GM18873 (cell line): Measurements from ENCODE around the gene TSEN2.
"Not testable (repeated sequence)": the region's sequence is repeated elsewhere in the genome, so short reads cannot be mapped to it uniquely, and the experiment has no call there.

Source experiments
- ATAC-seq: cut with Tn5 transposase; IDR thresholded peaks from one replicate; pipeline ENCODE4 v1.9.1; 2021; ENCODE audit warnings: mild to moderate bottlenecking, moderate library complexity, moderate number of reproducible peaks; ENCODE audit not compliant: unreplicated experiment, low FRiP score

Gene TSEN2

DNA sequence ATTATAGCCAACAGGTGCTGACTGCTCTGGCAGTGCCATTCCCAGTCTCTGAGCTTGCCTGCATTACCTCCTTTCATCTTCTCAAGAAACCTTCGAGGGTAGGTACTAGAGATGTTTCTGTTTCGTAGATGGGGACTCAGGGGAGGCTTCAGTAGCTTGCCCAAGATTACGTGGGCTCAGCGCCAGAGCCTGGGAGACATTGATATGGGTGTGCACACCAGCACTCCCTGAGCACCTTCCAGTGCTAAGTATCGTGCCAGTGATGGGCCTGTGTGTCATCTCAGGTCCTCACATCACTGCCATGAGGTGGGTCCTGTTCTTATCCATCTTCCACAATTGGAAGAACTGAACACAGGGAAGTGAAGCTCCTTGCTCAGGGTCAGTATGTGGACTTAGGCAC, 15.2 kb downstream of the TSEN2 start:
- ATAC-seq = no peak

DNA sequence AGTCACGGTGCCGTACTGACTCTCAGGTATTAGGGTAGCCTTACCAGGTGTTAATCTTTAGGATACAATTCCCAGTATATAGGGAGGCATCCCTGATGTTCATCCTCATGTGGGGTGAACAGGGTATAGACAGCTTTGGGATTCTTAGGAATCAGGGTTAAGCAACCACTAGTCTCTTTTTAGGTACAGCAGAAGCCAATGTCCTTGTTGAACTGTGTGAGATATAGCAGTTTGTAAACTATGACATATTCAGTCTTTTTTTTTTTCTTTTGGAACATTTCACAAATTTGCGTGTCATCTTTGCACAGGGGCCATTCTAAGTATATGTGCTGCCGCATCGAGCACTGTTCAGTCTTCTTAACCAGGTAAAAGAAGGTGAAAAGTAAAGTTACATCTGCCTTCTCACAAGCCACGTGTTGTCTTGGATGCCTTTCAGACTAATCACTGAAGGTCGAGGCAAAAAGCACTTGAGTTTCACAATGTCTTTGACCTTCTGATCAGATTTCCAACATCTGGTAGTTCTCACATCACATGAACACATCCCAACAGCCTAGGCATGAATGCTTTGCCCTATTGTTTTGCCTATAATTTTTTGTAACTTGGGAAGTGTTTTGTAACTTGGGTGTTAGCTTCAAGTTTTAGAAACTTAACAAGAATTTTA, 17.2 kb downstream of the TSEN2 start:
- ATAC-seq = no peak

- ATAC-seq = no peak
These were observed 19.1 kb downstream of the TSEN2 start for GRCh38 chr3:12503126-12503957.

DNA sequence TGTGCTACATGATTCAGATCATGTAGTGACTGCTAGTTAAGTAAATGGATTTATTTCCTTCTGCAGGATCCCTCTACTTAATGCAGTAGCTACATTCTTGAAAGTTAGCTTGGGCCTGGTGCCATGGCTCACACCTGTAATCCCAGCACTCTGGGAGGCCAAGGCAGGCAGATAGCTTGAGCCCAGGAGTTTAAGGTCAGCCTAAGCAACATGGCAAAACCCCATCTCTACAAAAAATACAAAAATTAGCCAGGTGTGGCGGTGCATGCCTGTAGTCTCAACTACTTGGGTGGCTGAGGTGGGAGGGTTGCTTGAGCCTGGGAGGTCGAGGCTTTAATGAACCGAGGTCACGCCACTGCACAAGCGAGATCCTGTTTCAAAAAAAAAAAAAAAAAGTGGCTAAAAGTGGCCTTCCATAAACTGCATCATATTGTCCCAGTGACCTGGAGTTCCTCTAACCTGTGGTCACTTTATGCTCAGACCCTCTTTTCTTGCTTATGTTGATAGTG, 22.0 kb downstream of the TSEN2 start:
- no peak for ATAC-seq

DNA sequence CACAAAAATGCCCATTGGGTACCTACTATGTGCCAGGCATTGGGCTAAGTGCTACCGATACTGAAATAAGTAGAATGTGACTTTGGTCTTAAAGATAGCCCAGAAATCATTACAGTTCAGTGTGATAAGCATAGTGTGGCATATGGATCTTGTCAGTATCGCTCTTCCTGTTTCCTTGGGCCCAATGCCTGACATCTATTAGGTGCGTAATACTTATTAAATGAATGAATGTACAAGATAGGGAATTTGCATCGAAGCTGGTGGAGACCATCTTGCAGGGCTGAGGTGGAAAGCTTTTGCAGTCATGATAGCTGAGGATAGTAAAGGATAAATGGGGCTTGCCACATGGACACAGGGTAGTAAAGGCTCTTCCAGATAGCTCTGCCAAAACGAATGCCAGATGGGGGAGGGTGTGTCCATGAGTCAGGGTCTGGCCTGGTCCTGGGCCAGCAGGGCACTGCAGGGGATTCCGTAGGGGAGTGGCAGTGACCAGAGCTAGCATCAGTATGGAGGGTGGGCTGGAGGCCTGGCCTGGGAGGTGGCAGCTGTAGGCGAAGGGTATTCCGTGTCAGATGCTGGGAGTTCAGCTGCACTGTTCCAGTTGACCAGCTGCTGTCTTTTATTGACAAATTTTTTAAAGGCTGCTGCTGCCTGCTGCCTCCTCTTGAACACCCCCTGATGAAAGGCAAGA, 23.5 kb downstream of the TSEN2 start:
- no peak for ATAC-seq

- no peak for ATAC-seq
These were observed 24.0 kb downstream of the TSEN2 start for GRCh38 chr3:12508291-12508700.

- ATAC-seq = no peak
These were observed 25.2 kb downstream of the TSEN2 start for GRCh38 chr3:12509466-12509865.

DNA sequence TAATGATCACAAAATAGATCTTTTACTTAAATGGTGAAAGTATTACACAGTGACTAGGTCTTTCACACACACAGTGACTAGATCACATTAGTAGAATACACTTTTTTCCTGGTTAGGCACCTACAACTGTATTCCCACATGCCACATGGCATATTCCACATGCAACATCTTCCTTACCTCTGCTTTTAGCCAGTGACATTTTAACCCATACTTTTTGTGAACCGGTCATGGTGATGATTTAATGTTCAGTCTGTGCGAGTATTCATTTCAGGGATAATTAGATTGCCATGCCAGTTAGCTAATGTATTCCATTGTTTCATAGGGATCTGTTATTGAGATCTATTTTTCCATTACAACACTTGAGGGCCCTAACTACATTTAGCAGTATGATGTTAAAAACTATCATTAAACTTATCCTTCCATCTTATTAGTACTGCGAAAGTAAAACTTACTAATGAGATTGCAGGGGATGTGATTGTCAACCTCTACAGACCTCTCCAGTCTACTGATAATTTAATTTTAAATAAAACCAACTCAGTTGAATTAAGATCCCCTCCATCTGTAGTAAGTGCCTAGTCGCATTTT, 28.3 kb downstream of the TSEN2 start:
- no peak for ATAC-seq

DNA sequence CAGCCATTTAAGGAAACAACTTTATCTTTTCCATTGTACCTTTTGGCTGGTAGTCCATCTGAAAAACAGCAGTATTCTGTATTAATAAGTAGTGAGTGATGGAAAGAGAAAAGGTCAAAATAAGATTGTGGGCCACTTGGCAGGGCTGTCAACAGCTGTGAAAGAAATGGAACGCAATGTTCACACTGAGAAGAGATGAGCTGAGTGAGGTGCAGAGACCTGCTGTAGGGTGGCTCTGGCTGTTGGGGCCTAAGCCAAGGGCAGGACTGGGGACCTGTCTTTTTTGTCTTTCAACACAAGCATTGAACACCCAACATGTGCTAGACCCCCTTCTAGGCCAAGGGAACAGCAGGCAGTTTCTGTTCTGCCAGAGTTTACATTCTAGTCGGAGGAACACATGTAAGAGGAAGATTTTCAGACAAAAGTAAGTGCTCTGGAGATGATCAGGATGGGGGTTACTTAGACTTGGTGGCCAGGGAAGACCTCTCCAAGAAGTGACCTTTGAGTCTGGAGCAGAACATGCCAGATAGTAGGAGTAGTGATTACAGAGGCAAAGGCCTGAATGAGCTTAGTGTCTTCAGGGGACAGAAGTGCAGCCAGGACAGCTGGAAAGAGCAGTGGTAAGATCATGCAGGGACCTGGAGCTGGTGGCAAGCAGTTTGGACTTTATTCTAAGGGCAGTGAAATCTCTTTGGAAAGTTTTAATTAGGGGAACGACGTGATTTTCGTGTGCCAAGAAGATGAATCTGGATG, 29.6 kb downstream of the TSEN2 start:
- no peak for ATAC-seq

DNA sequence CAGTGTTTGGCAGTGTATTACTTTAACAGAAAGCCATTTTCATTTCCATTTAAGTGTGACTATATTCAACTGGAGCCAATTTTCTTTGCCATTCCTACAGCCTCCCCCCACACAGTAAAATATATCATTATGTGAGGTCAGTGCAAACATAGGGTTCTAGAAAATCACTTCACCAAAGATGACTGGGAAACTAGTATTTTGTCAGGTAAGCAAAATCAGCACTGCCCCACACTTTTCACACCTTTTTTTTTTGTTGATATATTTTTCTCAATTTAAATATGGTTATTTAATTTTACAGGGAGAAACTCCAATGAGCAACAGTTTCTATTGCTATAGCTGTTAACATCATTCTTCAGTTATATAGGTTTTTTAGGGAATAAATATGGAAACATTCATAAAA, 31.4 kb downstream of the TSEN2 start:
- no peak for ATAC-seq

DNA sequence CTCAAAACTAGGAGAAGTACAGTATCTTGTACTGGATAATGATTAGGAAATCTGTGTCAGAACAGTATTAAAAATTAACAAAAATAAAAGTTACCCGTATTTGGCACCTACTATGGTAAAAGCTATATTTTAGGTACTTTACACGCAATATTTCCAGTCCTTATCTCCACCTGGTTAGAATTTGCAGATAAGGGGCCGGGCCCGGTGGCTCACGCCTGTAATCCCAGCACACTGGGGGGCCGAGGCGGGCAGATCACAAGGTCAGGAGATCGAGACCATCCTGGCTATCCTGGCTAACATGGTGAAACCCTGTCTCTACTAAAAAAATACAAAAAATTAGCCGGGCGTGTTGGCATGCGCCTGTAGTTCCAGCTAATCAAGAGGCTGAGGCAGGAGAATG, 32.6 kb downstream of the TSEN2 start:
- ATAC-seq = no peak

- no peak for ATAC-seq
These were observed 34.2 kb downstream of the TSEN2 start for GRCh38 chr3:12518261-12519028.

DNA sequence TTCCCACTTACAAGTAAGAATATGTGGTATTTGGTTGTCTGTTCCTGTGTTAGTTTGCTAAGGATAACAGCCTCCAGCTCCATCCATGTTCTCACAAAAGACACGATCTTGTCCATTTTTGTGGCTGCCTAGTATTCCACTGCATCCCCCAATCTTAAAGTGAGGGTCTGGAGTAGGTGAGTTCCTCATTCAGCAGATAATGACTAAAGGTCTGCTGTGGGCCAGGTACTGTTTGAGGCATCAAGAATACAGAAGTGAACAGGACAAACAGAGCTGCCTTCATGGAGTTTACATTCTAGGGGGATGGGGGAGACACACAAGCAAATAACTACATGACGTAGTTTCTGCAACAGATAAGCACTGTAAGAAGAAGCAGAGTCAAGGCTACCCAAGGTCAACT, 36.7 kb downstream of the TSEN2 start:
- no peak for ATAC-seq

DNA sequence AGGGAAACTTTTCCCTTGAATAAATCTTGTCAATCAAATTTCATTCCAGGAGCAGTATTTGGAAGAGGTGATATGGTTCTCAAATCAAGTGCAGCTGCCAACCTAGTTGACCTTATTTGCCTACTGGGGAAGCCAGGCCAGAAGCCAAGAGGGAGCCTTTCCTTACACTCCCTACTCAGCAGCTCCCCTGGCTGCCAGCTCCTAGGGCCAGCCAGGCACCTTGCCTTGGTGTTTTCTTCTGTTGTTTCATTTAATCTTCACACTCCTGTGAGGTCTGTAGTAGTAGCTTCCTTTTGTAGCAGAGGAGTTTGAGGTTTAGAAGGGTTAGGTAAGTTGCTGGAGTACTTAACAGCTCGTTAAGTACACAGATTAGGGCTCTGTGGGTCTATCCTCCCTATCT, 38.4 kb downstream of the TSEN2 start:
- ATAC-seq = no peak

DNA sequence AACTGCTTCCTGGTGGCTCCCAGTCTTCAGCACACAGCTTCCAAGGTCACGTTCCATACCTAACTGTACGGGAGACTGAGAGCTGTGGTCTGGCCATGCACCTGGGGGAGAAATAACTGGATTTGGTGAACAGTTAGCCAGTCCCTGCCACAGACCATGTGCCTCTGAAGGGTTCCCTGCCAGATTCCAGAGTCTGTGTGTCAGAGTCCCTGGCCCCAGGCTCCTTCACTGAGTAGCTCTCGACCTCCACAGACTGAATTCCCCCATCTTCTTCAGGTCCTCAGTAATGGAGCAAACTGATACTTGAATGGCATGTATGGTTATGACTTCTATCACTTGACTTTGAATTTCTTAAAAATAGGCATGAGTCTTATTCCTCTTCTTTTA, 43.5 kb downstream of the TSEN2 start:
- no peak for ATAC-seq

DNA sequence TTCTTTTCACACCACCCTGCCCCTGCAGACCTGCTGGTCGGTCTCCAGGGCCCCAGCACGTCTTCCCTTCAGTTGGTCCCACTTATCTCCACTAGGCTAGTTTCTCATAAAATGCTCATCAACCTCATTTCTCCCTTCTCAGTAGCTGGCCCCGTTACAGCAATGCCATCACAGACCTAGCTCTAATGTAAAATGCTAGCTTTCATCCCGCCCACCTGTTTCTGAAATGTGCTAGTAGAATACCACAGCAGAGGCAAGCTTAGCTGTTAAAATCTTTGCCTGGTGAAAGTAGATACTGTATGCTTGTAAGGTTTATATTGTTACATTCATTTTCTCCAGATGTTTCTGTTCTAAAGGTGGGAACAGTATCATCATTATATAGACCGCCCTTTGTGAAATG, 47.9 kb downstream of the TSEN2 start:
- no peak for ATAC-seq

GRCh38 chr3:12536423-12536822, 52.1 kb downstream of the TSEN2 start:
- ATAC-seq = no peak

DNA sequence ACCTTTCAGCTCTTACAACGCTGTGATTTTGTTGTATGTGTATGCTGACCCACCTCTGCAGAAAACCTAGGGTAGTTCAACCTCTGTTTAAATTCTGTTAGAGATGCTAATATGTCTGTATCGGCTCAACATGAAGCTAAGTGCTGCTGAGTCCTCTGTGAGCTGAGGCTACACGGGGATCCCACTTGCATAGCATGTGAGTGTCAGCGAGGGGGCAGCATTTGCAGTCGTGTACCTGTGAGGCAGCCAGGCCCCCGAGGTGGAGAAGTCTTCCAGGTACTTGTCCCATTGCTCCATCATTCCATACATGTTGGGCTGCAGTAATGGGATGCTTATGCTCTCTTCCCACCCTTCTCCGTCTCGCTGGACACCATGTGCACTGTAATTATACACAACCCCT, 57.3 kb downstream of the TSEN2 start:
- ATAC-seq = no peak

DNA sequence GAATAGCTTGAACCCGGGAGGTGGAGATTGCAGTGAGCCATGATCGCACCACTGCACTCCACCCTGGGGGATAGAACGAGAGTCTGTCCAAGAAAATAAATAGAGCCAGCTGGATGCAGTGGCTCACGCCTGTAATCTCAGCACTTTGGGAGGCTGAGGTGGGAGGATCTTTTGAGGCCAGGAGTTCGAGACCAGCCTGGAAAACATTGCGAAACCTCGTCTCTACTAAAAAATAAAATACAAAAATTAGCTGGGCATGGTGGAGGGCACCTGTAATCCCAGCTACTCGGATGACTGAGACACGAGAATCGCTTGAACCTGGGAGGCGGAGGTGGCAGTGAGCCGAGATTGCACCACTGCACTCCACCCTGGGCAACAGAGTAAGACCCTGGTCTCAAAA, 59.2 kb downstream of the TSEN2 start:
- not testable (repeated sequence) for ATAC-seq
